Fibroblast of the aortic adventitia (primary cell): Measurements from ENCODE around the gene SCN1B. TPM values are rescaled to one million over a fixed set of nuclear protein-coding genes. Genes with fewer than 3 reads are reported as not detected.

ENCODE experiments used
- DNase-seq: peaks from one replicate; pipeline ENCODE4 v3.0.0-alpha.2; 2010; ENCODE audit warnings: low read depth
- H3K4me3 ChIP-seq: 2 replicates; pipeline ENCODE4 v1.5.1; 2011; ENCODE audit warnings: low read depth, mild to moderate bottlenecking, control low read depth, low read length, moderate library complexity
- total RNA-seq: library from RNA; depleted of rRNA; stranded (reverse); fragments of >200 nt; gene quantifications from 2 replicates; pipeline ENCODE4 v1.2.3, GENCODE V29; 2012; ENCODE audit warnings: low replicate concordance
- TF ChIP-seq, protein P1 (sequence below): IDR thresholded peaks from 2 replicates; pipeline ENCODE4 v1.5.1; 2011; ENCODE audit warnings: mild to moderate bottlenecking, low read length, control low read depth, inconsistent platforms; ENCODE audit not compliant: insufficient read depth

Gene SCN1B
- total RNA-seq, 1 donor, result 7.0 TPM

- DNase-seq, result no peak
- no peak overlapping the region for H3K4me3 ChIP-seq
- TF ChIP-seq, protein P1, sequence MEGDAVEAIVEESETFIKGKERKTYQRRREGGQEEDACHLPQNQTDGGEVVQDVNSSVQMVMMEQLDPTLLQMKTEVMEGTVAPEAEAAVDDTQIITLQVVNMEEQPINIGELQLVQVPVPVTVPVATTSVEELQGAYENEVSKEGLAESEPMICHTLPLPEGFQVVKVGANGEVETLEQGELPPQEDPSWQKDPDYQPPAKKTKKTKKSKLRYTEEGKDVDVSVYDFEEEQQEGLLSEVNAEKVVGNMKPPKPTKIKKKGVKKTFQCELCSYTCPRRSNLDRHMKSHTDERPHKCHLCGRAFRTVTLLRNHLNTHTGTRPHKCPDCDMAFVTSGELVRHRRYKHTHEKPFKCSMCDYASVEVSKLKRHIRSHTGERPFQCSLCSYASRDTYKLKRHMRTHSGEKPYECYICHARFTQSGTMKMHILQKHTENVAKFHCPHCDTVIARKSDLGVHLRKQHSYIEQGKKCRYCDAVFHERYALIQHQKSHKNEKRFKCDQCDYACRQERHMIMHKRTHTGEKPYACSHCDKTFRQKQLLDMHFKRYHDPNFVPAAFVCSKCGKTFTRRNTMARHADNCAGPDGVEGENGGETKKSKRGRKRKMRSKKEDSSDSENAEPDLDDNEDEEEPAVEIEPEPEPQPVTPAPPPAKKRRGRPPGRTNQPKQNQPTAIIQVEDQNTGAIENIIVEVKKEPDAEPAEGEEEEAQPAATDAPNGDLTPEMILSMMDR, result no peak
These were observed 55.7 kb downstream of the SCN1B start for GRCh38 chr19:35085947-35086346.

- TF ChIP-seq, protein P1, result no peak
- no peak for DNase-seq
- no peak overlapping the region for H3K4me3 ChIP-seq
These were observed 56.2 kb downstream of the SCN1B start for GRCh38 chr19:35086455-35086854.

GRCh38 chr19:35087393-35087792 is 57.1 kb downstream of the SCN1B start:
- no peak overlapping the region for H3K4me3 ChIP-seq
- no peak for DNase-seq
- TF ChIP-seq, protein P1, result no peak

DNA sequence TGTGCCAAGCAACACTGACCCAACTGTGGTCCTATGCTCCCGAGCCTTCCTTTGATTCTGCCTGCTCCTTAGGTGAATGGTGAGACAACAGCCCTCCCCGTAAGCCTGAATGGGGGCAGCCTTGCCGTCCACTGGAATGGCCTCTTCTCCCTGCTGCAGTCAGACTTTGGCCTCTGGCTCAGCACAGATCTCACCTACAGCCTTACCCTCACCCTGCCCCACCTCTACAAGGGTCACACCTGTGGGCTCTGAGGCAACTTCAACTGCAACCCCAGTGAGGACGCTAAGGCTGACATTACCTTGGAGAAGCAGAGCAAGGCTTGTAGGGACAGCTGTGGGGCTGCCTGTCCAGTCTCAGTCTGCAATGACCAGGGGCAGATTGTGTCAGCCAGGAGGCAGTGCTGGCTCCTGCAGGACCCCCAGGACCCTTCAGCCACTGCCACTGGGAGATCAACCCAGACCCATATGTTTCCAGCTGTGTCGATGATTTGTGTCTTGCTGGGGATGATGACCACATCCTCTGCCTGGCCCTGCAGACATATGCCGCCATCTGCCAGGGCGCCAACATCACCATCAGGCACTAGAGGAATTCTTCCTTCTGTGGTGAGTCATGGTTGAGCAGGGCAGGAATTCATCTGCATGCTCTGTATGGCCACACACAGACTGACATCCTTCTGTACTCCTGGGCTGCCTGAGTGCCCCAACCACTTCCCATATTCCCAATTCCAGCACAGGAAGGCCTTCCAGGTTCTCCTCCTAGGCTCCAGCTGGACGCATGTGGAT is 58.1 kb downstream of the SCN1B start:
- H3K4me3 ChIP-seq, result no peak overlapping the region
- TF ChIP-seq, protein P1, result no peak
- DNase-seq, result peak; percentile 46

DNA sequence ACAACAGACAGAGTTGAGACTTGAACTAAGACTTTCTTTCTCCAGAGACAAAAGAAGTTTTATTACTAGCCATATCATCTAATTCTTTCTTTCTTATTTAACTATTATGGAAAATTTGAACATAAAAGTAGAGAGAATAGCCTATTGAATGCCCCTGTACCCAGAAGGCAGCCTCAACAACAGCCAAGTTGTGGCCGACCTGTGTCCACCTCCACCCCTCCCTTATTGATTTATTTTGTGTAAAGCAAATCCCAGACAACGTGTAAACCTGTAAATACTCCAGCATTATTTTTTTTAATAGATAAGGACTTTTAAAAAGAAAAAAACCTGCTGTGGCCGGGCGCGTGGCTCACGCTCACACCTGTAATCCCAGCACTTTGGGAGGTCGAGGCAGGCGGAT is 59.3 kb downstream of the SCN1B start:
- H3K4me3 ChIP-seq, result no peak overlapping the region
- no peak for DNase-seq
- TF ChIP-seq, protein P1, result no peak

Other genes with a start within 250 kb of the SCN1B start
- gene ZNF30, start 103.6 kb upstream of the SCN1B start, total RNA-seq, result 1.9 and 4.2 TPM in 2 replicates
- gene ZNF792, start 66.2 kb upstream of the SCN1B start, total RNA-seq, result 1.7 and 3.0 TPM in 2 replicates
- 25.1 and 27.0 TPM in 2 replicates for gene GRAMD1A, start 30.1 kb upstream of the SCN1B start, total RNA-seq
- gene HPN, start 11.3 kb downstream of the SCN1B start, total RNA-seq, result 0.98 TPM in 1 of 2 replicates, not detected in the other
- 1.3 TPM in 1 of 2 replicates, not detected in the other for gene FXYD3, start 85.4 kb downstream of the SCN1B start, total RNA-seq
- gene LGI4, start 104.6 kb downstream of the SCN1B start, total RNA-seq, result 0.09 and 3.7 TPM in 2 replicates
- 2.5 and 6.5 TPM in 2 replicates for gene FXYD1, start 108.4 kb downstream of the SCN1B start, total RNA-seq
- gene FXYD7, start 112.8 kb downstream of the SCN1B start, total RNA-seq, result not detected in 2 replicates
- 11.5 and 59.8 TPM in 2 replicates for gene FXYD5, start 124.3 kb downstream of the SCN1B start, total RNA-seq
- gene FAM187B, start 198.3 kb downstream of the SCN1B start, total RNA-seq, result not detected in 2 replicates
- 0.54 TPM in 1 of 2 replicates, not detected in the other for gene LSR, start 218.5 kb downstream of the SCN1B start, total RNA-seq
- 51.6 and 72.9 TPM in 2 replicates for gene USF2, start 238.5 kb downstream of the SCN1B start, total RNA-seq